ENCODE results near the gene DHRS1.

DNA sequence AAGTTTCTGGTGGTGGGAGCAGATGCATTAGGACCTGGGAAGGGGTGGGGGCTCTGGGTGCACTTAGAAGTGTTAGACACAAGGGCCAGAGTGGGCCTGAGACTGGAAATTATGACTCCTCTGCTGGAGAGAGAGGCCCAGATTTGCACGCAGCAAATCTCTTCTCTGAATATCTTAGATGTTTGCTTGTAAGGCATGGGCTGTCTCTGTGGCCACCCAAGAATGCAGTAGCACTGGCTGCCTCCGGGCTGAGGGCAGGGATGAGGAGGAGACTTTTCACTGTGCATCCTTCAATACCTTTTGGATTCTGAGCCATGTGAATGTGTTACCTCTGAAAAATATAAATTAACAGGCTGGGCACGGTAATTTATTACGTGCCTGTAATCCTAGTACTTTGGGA is 14.2 kb downstream of the DHRS1 start:
- TF ChIP-seq FOS (IDR thresholded peaks at IDR 0.05; ENCODE audit: extremely low read depth, insufficient read length) (no peak), ZNF184 (CRISPR knock-in tag; IDR thresholded peaks at IDR 0.05) (no peak)
- TF ChIP-seq, protein P1, sequence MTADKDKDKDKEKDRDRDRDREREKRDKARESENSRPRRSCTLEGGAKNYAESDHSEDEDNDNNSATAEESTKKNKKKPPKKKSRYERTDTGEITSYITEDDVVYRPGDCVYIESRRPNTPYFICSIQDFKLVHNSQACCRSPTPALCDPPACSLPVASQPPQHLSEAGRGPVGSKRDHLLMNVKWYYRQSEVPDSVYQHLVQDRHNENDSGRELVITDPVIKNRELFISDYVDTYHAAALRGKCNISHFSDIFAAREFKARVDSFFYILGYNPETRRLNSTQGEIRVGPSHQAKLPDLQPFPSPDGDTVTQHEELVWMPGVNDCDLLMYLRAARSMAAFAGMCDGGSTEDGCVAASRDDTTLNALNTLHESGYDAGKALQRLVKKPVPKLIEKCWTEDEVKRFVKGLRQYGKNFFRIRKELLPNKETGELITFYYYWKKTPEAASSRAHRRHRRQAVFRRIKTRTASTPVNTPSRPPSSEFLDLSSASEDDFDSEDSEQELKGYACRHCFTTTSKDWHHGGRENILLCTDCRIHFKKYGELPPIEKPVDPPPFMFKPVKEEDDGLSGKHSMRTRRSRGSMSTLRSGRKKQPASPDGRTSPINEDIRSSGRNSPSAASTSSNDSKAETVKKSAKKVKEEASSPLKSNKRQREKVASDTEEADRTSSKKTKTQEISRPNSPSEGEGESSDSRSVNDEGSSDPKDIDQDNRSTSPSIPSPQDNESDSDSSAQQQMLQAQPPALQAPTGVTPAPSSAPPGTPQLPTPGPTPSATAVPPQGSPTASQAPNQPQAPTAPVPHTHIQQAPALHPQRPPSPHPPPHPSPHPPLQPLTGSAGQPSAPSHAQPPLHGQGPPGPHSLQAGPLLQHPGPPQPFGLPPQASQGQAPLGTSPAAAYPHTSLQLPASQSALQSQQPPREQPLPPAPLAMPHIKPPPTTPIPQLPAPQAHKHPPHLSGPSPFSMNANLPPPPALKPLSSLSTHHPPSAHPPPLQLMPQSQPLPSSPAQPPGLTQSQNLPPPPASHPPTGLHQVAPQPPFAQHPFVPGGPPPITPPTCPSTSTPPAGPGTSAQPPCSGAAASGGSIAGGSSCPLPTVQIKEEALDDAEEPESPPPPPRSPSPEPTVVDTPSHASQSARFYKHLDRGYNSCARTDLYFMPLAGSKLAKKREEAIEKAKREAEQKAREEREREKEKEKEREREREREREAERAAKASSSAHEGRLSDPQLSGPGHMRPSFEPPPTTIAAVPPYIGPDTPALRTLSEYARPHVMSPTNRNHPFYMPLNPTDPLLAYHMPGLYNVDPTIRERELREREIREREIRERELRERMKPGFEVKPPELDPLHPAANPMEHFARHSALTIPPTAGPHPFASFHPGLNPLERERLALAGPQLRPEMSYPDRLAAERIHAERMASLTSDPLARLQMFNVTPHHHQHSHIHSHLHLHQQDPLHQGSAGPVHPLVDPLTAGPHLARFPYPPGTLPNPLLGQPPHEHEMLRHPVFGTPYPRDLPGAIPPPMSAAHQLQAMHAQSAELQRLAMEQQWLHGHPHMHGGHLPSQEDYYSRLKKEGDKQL (CRISPR knock-in tag; IDR thresholded peaks at IDR 0.05; ENCODE audit: borderline replicate concordance): no peak
- TF ChIP-seq, protein P2, sequence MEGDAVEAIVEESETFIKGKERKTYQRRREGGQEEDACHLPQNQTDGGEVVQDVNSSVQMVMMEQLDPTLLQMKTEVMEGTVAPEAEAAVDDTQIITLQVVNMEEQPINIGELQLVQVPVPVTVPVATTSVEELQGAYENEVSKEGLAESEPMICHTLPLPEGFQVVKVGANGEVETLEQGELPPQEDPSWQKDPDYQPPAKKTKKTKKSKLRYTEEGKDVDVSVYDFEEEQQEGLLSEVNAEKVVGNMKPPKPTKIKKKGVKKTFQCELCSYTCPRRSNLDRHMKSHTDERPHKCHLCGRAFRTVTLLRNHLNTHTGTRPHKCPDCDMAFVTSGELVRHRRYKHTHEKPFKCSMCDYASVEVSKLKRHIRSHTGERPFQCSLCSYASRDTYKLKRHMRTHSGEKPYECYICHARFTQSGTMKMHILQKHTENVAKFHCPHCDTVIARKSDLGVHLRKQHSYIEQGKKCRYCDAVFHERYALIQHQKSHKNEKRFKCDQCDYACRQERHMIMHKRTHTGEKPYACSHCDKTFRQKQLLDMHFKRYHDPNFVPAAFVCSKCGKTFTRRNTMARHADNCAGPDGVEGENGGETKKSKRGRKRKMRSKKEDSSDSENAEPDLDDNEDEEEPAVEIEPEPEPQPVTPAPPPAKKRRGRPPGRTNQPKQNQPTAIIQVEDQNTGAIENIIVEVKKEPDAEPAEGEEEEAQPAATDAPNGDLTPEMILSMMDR (IDR thresholded peaks at IDR 0.05 in 2 of 3, conservative IDR thresholded peaks at IDR 0.05 in 1 of 3; ENCODE audit: insufficient read depth in 2 of 3, low read depth in 1 of 3, low read length in 3 of 3): no peak

Measured in K562 (cell line).